ENCODE data around the gene DAND5. TPM values are rescaled to one million over a fixed set of nuclear protein-coding genes. Genes with fewer than 3 reads are reported as not detected.

Gene DAND5
- polyA plus RNA-seq, 3 donors = not detected

- intact Hi-C loops (cut with micrococcal nuclease) = loop anchor here (5.0 to 10.0 kb wide), 2 partner anchors 34 to 52 kb away; no protein-coding TSS in a partner anchor
- Histone ChIP-seq H3K4me1 (ENCODE audit: control insufficient read depth in 1 of 2, insufficient read depth in 2 of 2, low read length in 2 of 2) (peaks cover 9 to 12% of the 10 kb centered on the region in 2 donors), H3K79me2 (ENCODE audit: insufficient read depth, low read length) (no peaks in the 10 kb centered on the region), H3K9ac (ENCODE audit: insufficient read depth, low read length, poor library complexity, severe bottlenecking) (no peak overlapping the region), H4K20me1 (ENCODE audit: insufficient read depth, low read length) (no peaks in the 10 kb centered on the region), H3K4me3 (replicated peaks in 1 of 3; ENCODE audit: low read depth in 2 of 3, low read length in 3 of 3) (peak overlapping the region in 1 of 3 experiments; percentile 45), H3K27me3 (ENCODE audit: control insufficient read depth in 2 of 2, insufficient read depth in 2 of 2, low read length in 2 of 2) (peaks cover 0 to 6% of the 10 kb centered on the region in 2 donors), H3K27ac (ENCODE audit: low read depth in 1 of 2, low read length in 2 of 2) (no peak overlapping the region), H3K36me3 (replicated peaks in 1 of 2; ENCODE audit: control insufficient read depth in 1 of 2, insufficient read depth in 2 of 2, low read length in 2 of 2) (no peaks in the 10 kb centered on the region), H3K4me2 (replicated peaks; ENCODE audit: extremely low read depth, low read length, poor library complexity, severe bottlenecking) (peak overlapping the region; percentile 59), H3K9me3 (replicated peaks in 1 of 2; ENCODE audit: control insufficient read depth in 1 of 2, insufficient read depth in 1 of 2, low read length in 2 of 2) (no peaks in the 10 kb centered on the region), H2AFZ (ENCODE audit: insufficient read depth, low read depth, low read length, poor library complexity, severe bottlenecking) (peak overlapping the region; percentile 44)
- Mint-ChIP-seq H3K4me1 (peaks cover 8% of the 10 kb centered on the region), H3K9me3 (no peaks in the 10 kb centered on the region), H3K27ac (no peak overlapping the region), H3K27me3 (ENCODE audit: low read depth in 3 of 3) (peaks cover 6 to 8% (median 6%) of the 10 kb centered on the region in 3 donors), H3K4me3 (no peak overlapping the region), H3K36me3 (no peaks in the 10 kb centered on the region)
- WGBS (ENCODE audit: insufficient coverage) = 39% methylated on average over 10 of the region's 10 CpGs
- no peak for TF ChIP-seq CTCF (IDR thresholded peaks at IDR 0.05)
- DNase-seq = no peak
These were observed 13.7 kb downstream of the DAND5 start for GRCh38 chr19:12983091-12983490.

GRCh38 chr19:12983542-12984142, 14.3 kb downstream of the DAND5 start:
- Histone ChIP-seq H3K27me3 (ENCODE audit: control insufficient read depth in 2 of 2, insufficient read depth in 2 of 2, low read length in 2 of 2) (peaks cover 0 to 6% of the 10 kb centered on the region in 2 donors), H3K79me2 (ENCODE audit: insufficient read depth, low read length) (no peaks in the 10 kb centered on the region), H3K4me2 (replicated peaks; ENCODE audit: extremely low read depth, low read length, poor library complexity, severe bottlenecking) (peak overlapping the region; percentile 59), H3K36me3 (replicated peaks in 1 of 2; ENCODE audit: control insufficient read depth in 1 of 2, insufficient read depth in 2 of 2, low read length in 2 of 2) (no peaks in the 10 kb centered on the region), H2AFZ (ENCODE audit: insufficient read depth, low read depth, low read length, poor library complexity, severe bottlenecking) (peak overlapping the region; percentile 44), H3K4me1 (ENCODE audit: control insufficient read depth in 1 of 2, insufficient read depth in 2 of 2, low read length in 2 of 2) (peaks cover 9 to 12% of the 10 kb centered on the region in 2 donors), H3K27ac (ENCODE audit: low read depth in 1 of 2, low read length in 2 of 2) (no peak overlapping the region), H3K4me3 (replicated peaks in 1 of 3; ENCODE audit: low read depth in 2 of 3, low read length in 3 of 3) (peak overlapping the region in 1 of 3 experiments; percentile 45), H4K20me1 (ENCODE audit: insufficient read depth, low read length) (no peaks in the 10 kb centered on the region), H3K9ac (ENCODE audit: insufficient read depth, low read length, poor library complexity, severe bottlenecking) (no peak overlapping the region), H3K9me3 (replicated peaks in 1 of 2; ENCODE audit: control insufficient read depth in 1 of 2, insufficient read depth in 1 of 2, low read length in 2 of 2) (no peaks in the 10 kb centered on the region)
- peak; percentile 74 to 86 (median 76) for DNase-seq
- intact Hi-C loops (cut with micrococcal nuclease) = loop anchor here (5.0 to 10.0 kb wide), 2 partner anchors 34 to 51 kb away; no protein-coding TSS in a partner anchor
- TF ChIP-seq CTCF (IDR thresholded peaks at IDR 0.05) = peak; percentile 93
- Mint-ChIP-seq H3K27ac (no peak overlapping the region), H3K9me3 (no peaks in the 10 kb centered on the region), H3K27me3 (ENCODE audit: low read depth in 3 of 3) (peaks cover 5 to 8% (median 6%) of the 10 kb centered on the region in 3 donors), H3K36me3 (no peaks in the 10 kb centered on the region), H3K4me3 (no peak overlapping the region), H3K4me1 (peaks cover 8% of the 10 kb centered on the region)
- 7% methylated on average over 51 of the region's 51 CpGs for WGBS (ENCODE audit: insufficient coverage)

All from CD14-positive monocyte (primary cell).